Transverse colon (tissue), 4 donors: ENCODE data around the gene CCER1. TPM values are rescaled to one million over a fixed set of nuclear protein-coding genes. Genes with fewer than 3 reads are reported as not detected.

Experiments used
- DNase-seq: peaks from one replicate; pipeline ENCODE4 v3.0.0-alpha.2; 2019
- H3K27ac ChIP-seq, 4 donors: fragments of 200-600 bp; sonication (generic); 2 replicates each; pipeline ENCODE4 v1.5.1; 2016 to 2018; ENCODE audit warnings: inconsistent platforms in 4 of 4
- H3K27me3 ChIP-seq: fragments of 200-600 bp; sonication (generic); 2 replicates; pipeline ENCODE4 v1.5.1; 2017; ENCODE audit warnings: inconsistent platforms
- H3K36me3 ChIP-seq, 4 donors: fragments of 200-600 bp; sonication (generic); 2 replicates each; pipeline ENCODE4 v1.5.1; 2017 to 2019; ENCODE audit warnings: inconsistent platforms in 4 of 4
- H3K4me1 ChIP-seq, 4 donors: fragments of 200-600 bp; sonication (generic); 2 replicates each; pipeline ENCODE4 v1.5.1; 2017 to 2020; ENCODE audit warnings: inconsistent platforms in 4 of 4
- H3K4me3 ChIP-seq, 4 donors: fragments of 200-600 bp; sonication (generic); 1 replicate in 1 of 4; 2 replicates in 3 of 4; pipeline versions ENCODE4 v1.5.1 to v1.6.1; 2017 to 2019; ENCODE audit warnings: inconsistent platforms in 4 of 4
- H3K9me3 ChIP-seq, 2 donors: fragments of 200-600 bp; sonication (generic); 2 replicates each; pipeline ENCODE4 v1.5.1; 2017 to 2019; ENCODE audit warnings: inconsistent platforms in 2 of 2
- EP300 ChIP-seq: sonication (generic); formaldehyde crosslinking; IDR thresholded peaks from one replicate; pipeline ENCODE4 v1.6.1; 2017; ENCODE audit warnings: antibody characterized with exemption, low read depth
- POLR2A ChIP-seq: fragments of 450-650 bp; IDR thresholded peaks from one replicate; pipeline ENCODE4 v1.6.1; 2016; ENCODE audit warnings: antibody characterized with exemption, mild to moderate bottlenecking, moderate library complexity
- POLR2AphosphoS5 ChIP-seq, 3 donors: sonication (generic); formaldehyde crosslinking; IDR thresholded peaks; one replicate each; pipeline ENCODE4 v1.6.1; 2016; ENCODE audit warnings: antibody characterized with exemption in 3 of 3
- WGBS, 2 donors: methylation state at CpG; one replicate each; pipeline ENCODE4 v1.1.5; 2018; ENCODE audit warnings: low coverage in 1 of 2; 5-methylcytosine and 5-hydroxymethylcytosine counted together
- in situ Hi-C, 4 donors: fragments of 200-750 bp; cut with MboI; loops; one replicate each; pipeline versions ENCODE4 v1.15.0 to v1.15.1; 2017; ENCODE audit warnings: low sequenced_read_pairs in 3 of 4, low pct_ligation_motif_present in 1 of 4, low pct_unique_long_range_greater_than_20kb in 1 of 4
- intact Hi-C: fragments of 100-400 bp; cut with DNase I; formaldehyde crosslinking; loops from one replicate; pipeline ENCODE4 v1.15.1; 2023; ENCODE audit warnings: low total_unique reads
- total RNA-seq, 4 donors: library from RNA; depleted of rRNA; stranded (reverse); fragments of >200 nt; gene quantifications; one replicate each; pipeline ENCODE4 v1.1.0, GENCODE V29; 2016
- TF ChIP-seq, protein P1 (sequence below), 5 experiments: fragments of 200-600 bp in 3 of 5; fragments of 450-650 bp in 2 of 5; sonication (generic) in 3 of 5; IDR thresholded peaks; 1 replicate in 2 of 5; 2 replicates in 3 of 5; pipeline ENCODE4 v1.5.1; 2016 to 2017; ENCODE audit warnings: antibody characterized with exemption in 5 of 5, inconsistent platforms in 3 of 5, mild to moderate bottlenecking in 2 of 5, moderate library complexity in 1 of 5

Gene CCER1
- total RNA-seq, 4 donors from 2014 or later, result not detected

DNA sequence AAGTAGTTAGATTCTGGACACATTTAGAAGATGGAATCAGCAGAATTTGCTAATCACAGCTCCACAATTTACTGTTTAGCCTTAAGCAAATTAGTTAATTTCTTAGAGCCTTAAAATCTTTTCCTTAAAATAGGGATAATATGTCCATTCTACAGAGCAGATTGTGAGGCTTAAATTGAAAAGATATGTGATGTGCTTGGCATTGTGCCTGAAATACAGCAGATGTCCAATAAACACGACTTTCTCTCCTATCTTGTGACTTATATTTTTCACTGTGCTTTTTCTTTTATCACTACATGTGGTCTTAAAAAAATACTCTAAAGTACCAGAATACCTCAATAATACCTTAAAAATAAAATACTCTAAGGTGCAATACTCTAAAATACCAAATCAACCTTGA is 30.6 kb downstream of the CCER1 start:
- H3K27ac ChIP-seq, result no peak overlapping the region
- H3K36me3 ChIP-seq, result no peaks in the 10 kb centered on the region
- no peak for DNase-seq
- intact Hi-C loops, result no loop called here
- H3K27me3 ChIP-seq, result no peaks in the 10 kb centered on the region
- no peak overlapping the region for H3K4me3 ChIP-seq
- WGBS, 2 donors, result 33 to 47% methylated on average over 1 of the region's 1 CpG
- TF ChIP-seq POLR2A (no peak), POLR2AphosphoS5 (IDR thresholded peaks at IDR 0.05) (no peak), EP300 (no peak)
- TF ChIP-seq, protein P1, sequence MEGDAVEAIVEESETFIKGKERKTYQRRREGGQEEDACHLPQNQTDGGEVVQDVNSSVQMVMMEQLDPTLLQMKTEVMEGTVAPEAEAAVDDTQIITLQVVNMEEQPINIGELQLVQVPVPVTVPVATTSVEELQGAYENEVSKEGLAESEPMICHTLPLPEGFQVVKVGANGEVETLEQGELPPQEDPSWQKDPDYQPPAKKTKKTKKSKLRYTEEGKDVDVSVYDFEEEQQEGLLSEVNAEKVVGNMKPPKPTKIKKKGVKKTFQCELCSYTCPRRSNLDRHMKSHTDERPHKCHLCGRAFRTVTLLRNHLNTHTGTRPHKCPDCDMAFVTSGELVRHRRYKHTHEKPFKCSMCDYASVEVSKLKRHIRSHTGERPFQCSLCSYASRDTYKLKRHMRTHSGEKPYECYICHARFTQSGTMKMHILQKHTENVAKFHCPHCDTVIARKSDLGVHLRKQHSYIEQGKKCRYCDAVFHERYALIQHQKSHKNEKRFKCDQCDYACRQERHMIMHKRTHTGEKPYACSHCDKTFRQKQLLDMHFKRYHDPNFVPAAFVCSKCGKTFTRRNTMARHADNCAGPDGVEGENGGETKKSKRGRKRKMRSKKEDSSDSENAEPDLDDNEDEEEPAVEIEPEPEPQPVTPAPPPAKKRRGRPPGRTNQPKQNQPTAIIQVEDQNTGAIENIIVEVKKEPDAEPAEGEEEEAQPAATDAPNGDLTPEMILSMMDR (IDR thresholded peaks at IDR 0.05), result no peak
- peaks cover 4 to 10% of the 10 kb centered on the region in 2 donors for H3K9me3 ChIP-seq
- H3K4me1 ChIP-seq, result peaks cover 0 to 9% (median 0%) of the 10 kb centered on the region in 4 donors
- in situ Hi-C loops, result loop anchor here in 1 of 4 donors (25.0 kb wide), 2 partner anchors 112 to 1362 kb away; no protein-coding TSS in a partner anchor

DNA sequence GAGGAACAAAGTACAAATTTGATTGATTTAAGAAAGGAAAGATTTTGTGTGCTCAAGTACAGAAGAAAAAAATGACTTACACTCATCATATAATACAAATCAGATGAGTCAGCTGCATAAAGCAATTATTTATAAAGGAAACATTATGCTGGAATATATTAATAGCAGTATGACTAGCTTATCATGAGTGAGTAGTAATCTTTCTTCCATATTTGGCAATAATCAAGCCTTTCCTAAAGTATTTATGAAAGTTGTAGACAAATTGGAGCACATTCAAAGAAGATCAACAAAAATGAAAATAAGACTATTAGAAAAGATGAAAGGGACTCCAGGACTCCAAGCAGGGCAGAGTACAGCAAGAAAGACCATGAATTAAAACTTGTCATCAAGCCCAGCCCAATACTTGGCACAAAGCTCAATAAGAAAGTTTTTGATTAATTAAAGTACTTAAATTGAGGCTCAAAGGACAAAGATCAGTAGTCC is 32.8 kb downstream of the CCER1 start:
- DNase-seq, result no peak
- intact Hi-C loops, result no loop called here
- in situ Hi-C loops, result loop anchor here in 1 of 4 donors (25.0 kb wide), 2 partner anchors 110 to 1360 kb away; no protein-coding TSS in a partner anchor
- no peaks in the 10 kb centered on the region for H3K27me3 ChIP-seq
- no peaks in the 10 kb centered on the region for H3K9me3 ChIP-seq
- H3K27ac ChIP-seq, result no peak overlapping the region
- H3K4me3 ChIP-seq, result no peak overlapping the region
- TF ChIP-seq POLR2AphosphoS5 (IDR thresholded peaks at IDR 0.05) (no peak), EP300 (no peak), POLR2A (no peak)
- TF ChIP-seq, protein P1 (IDR thresholded peaks at IDR 0.05), result no peak
- H3K36me3 ChIP-seq, result no peaks in the 10 kb centered on the region
- peaks cover 0 to 9% (median 0%) of the 10 kb centered on the region in 4 donors for H3K4me1 ChIP-seq

DNA sequence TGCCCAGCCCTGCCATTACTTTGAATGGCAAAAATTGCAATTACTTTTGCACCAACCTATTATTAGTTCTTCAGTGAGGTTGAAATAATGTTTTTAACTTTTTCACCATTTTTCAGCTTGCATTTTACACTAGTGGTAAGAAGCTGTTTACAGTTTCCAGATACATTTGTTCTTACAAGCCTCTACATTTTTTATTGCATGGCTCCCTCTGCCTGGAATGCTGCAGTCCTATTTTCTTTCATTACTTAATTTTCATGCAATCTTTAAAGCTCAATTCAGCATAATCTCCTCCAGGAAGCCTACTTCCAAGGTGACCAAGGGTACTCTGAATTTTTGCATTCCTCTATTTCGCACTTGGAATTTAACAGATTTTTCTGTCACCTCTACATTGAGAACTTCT is 33.4 kb downstream of the CCER1 start:
- no peak for TF ChIP-seq POLR2A
- TF ChIP-seq, protein P1 (IDR thresholded peaks at IDR 0.05), result no peak
- Histone ChIP-seq H3K9me3 (no peaks in the 10 kb centered on the region), H3K4me3 (no peak overlapping the region), H3K27ac (no peak overlapping the region), H3K4me1 (peaks cover 0 to 9% (median 0%) of the 10 kb centered on the region in 4 donors), H3K36me3 (no peaks in the 10 kb centered on the region), H3K27me3 (no peaks in the 10 kb centered on the region)
- intact Hi-C loops (no loop called here), in situ Hi-C loops (loop anchor here in 1 of 4 donors (25.0 kb wide), 2 partner anchors 109 to 1359 kb away; no protein-coding TSS in a partner anchor)
- WGBS, 2 donors, result 67 to 82% methylated on average over 1 of the region's 1 CpG
- DNase-seq, result no peak

DNA sequence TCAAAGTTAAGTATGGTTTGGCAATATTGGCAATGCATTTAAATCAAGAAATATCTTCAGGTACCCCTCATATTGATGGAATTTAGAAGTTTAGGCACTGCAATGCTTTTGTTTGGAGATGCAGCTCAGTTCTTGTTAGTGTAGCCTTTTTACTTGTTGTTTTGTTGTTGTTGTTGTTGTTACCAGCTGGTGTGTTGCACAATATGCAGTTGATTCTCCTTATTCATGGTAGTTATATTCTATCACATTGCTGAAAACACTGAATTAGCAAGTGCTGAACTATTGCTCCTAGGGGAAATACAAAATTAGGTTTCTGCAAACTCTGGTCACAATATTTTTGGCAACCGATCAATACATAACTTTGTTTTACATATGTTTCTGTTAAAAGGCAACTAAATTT is 34.8 kb downstream of the CCER1 start:
- Histone ChIP-seq H3K36me3 (no peaks in the 10 kb centered on the region), H3K9me3 (no peaks in the 10 kb centered on the region), H3K27me3 (no peaks in the 10 kb centered on the region), H3K27ac (no peak overlapping the region), H3K4me3 (no peak overlapping the region), H3K4me1 (peaks cover 0 to 9% (median 0%) of the 10 kb centered on the region in 4 donors)
- WGBS, 2 donors, result 79 to 85% methylated on average over 1 of the region's 1 CpG
- no peak for DNase-seq
- TF ChIP-seq, protein P1 (IDR thresholded peaks at IDR 0.05), result no peak
- in situ Hi-C loops, result loop anchor here in 1 of 4 donors (25.0 kb wide), 2 partner anchors 108 to 1358 kb away; no protein-coding TSS in a partner anchor
- intact Hi-C loops, result no loop called here
